ENCODE data around the gene WASF2.
A peak's percentile ranks its signal among the peaks of the same experiment; 100 is the strongest.

The WASF2 gene

GRCh38 chr1:27438621-27439061, 51.3 kb downstream of the WASF2 start:
- Histone ChIP-seq H3K36me3 (ENCODE audit: low read length) (no peaks in the 10 kb centered on the region), H3F3A (ENCODE audit: insufficient read depth) (peaks cover 60% of the 10 kb centered on the region), H3K9me2 (replicated peaks; ENCODE audit: insufficient read depth, low read length) (no peaks in the 10 kb centered on the region), H3K79me2 (ENCODE audit: insufficient read depth, low read length) (peaks cover 72% of the 10 kb centered on the region), H3K4me3 (ENCODE audit: insufficient read depth, low read length, poor library complexity, severe bottlenecking) (peak overlapping the region; percentile 11), H3K4me2 (ENCODE audit: low read depth, low read length, poor library complexity, severe bottlenecking) (peak overlapping the region; percentile 50), H3K9ac (ENCODE audit: low read length) (peak overlapping the region; percentile 18), H3K27me3 (ENCODE audit: low read length) (no peaks in the 10 kb centered on the region), H4K20me1 (ENCODE audit: low read depth, low read length) (0 out of 2 replicates have a peak, but pooled peaks cover 5% of the 10 kb centered on the region), H3K27ac (ENCODE audit: low read depth, low read length) (peak overlapping the region; percentile 81), H3K9me3 (ENCODE audit: insufficient read depth, low read length) (no peaks in the 10 kb centered on the region), H2AFZ (ENCODE audit: low read depth, low read length, severe bottlenecking) (no peak overlapping the region)
- no peak for TF ChIP-seq EZH2phosphoT487 (conservative IDR thresholded peaks at IDR 0.05; ENCODE audit: low read length)

DNA sequence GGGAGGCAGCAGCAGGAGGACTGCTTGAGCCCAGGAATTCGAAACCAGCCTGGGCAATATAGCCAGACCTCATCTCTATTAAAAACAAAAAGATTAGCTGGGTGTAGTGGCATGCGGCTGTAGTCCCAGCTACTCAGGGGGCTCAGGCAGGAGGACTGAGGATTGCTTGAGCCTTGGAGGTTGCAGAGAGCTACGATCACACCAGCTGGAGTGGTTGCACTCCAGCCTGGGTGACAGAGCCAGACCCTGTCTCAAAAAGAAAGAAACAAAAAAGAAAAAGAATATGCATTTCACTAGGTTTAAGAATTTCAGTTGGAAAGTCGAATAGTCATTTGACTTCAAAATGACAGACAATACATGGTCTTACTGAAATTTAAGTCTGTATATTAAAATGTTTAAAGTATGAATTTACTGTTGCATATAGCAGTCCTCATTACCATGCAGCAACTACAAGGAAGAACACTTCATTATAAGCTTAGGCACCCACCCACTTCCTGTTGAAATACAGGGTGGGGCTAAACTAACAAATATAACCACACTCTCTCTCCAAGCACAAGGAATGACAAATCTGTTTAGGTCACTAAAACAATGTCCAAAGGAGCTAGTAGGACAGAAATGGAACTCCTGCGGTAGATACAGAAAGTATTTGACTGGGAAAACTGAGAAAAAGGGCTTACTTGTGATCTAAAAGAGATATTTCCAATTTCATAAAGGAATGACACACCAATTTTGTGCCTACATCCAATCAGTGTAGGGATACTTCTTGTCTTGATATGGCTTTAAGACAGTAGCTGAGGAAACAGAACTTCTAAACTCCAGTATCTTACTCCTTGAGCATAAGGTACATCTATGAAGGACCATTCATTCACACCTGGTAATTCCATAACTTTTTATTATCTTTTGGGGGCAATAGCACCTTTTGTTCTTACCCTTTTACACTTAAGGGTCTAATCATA, 53.5 kb downstream of the WASF2 start:
- no peak overlapping the region for H3K4me3 ChIP-seq (ENCODE audit: insufficient read depth, low read length, poor library complexity, severe bottlenecking)
- H3K27me3 ChIP-seq (ENCODE audit: low read length) = no peaks in the 10 kb centered on the region
- no peaks in the 10 kb centered on the region for H3K9me3 ChIP-seq (ENCODE audit: insufficient read depth, low read length)
- 0 out of 2 replicates have a peak, but pooled peaks cover 5% of the 10 kb centered on the region for H4K20me1 ChIP-seq (ENCODE audit: low read depth, low read length)
- H3K4me2 ChIP-seq (ENCODE audit: low read depth, low read length, poor library complexity, severe bottlenecking) = peak overlapping the region; percentile 50
- no peak for TF ChIP-seq EZH2phosphoT487 (conservative IDR thresholded peaks at IDR 0.05; ENCODE audit: low read length)
- TF ChIP-seq, protein P1, sequence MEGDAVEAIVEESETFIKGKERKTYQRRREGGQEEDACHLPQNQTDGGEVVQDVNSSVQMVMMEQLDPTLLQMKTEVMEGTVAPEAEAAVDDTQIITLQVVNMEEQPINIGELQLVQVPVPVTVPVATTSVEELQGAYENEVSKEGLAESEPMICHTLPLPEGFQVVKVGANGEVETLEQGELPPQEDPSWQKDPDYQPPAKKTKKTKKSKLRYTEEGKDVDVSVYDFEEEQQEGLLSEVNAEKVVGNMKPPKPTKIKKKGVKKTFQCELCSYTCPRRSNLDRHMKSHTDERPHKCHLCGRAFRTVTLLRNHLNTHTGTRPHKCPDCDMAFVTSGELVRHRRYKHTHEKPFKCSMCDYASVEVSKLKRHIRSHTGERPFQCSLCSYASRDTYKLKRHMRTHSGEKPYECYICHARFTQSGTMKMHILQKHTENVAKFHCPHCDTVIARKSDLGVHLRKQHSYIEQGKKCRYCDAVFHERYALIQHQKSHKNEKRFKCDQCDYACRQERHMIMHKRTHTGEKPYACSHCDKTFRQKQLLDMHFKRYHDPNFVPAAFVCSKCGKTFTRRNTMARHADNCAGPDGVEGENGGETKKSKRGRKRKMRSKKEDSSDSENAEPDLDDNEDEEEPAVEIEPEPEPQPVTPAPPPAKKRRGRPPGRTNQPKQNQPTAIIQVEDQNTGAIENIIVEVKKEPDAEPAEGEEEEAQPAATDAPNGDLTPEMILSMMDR (IDR thresholded peaks at IDR 0.05; ENCODE audit: insufficient read depth, low read length, poor library complexity, severe bottlenecking) = no peak
- H3K27ac ChIP-seq (ENCODE audit: low read depth, low read length) = peak overlapping the region; percentile 81
- H3F3A ChIP-seq (ENCODE audit: insufficient read depth) = peaks cover 45% of the 10 kb centered on the region
- H3K9me2 ChIP-seq (replicated peaks; ENCODE audit: insufficient read depth, low read length) = no peaks in the 10 kb centered on the region
- H2AFZ ChIP-seq (ENCODE audit: low read depth, low read length, severe bottlenecking) = no peak overlapping the region
- H3K79me2 ChIP-seq (ENCODE audit: insufficient read depth, low read length) = peaks cover 92% of the 10 kb centered on the region
- H3K36me3 ChIP-seq (ENCODE audit: low read length) = no peaks in the 10 kb centered on the region
- H3K9ac ChIP-seq (ENCODE audit: low read length) = peak overlapping the region; percentile 12; the same call in 1 of the 2 replicates

- Histone ChIP-seq H2AFZ (ENCODE audit: low read depth, low read length, severe bottlenecking) (no peak overlapping the region), H3K9ac (ENCODE audit: low read length) (peak overlapping the region; percentile 12; the same call in 1 of the 2 replicates), H3K9me2 (replicated peaks; ENCODE audit: insufficient read depth, low read length) (no peaks in the 10 kb centered on the region), H3K79me2 (ENCODE audit: insufficient read depth, low read length) (peaks cover 97% of the 10 kb centered on the region), H3K27ac (ENCODE audit: low read depth, low read length) (peak overlapping the region; percentile 81), H3K4me3 (ENCODE audit: insufficient read depth, low read length, poor library complexity, severe bottlenecking) (no peak overlapping the region), H3K27me3 (ENCODE audit: low read length) (no peaks in the 10 kb centered on the region), H3K9me3 (ENCODE audit: insufficient read depth, low read length) (no peaks in the 10 kb centered on the region), H4K20me1 (ENCODE audit: low read depth, low read length) (peaks cover 7% of the 10 kb centered on the region; the same call in 1 of the 2 replicates), H3K36me3 (ENCODE audit: low read length) (no peaks in the 10 kb centered on the region), H3K4me2 (ENCODE audit: low read depth, low read length, poor library complexity, severe bottlenecking) (peak overlapping the region; percentile 50), H3F3A (ENCODE audit: insufficient read depth) (peaks cover 46% of the 10 kb centered on the region)
- no peak for TF ChIP-seq EZH2phosphoT487 (conservative IDR thresholded peaks at IDR 0.05; ENCODE audit: low read length)
- TF ChIP-seq, protein P1 (IDR thresholded peaks at IDR 0.05; ENCODE audit: insufficient read depth, low read length, poor library complexity, severe bottlenecking) = no peak
Measured at GRCh38 chr1:27435566-27436203, 54.3 kb downstream of the WASF2 start.

All from SU-DHL-6 (cell line).